ENCODE data around the gene LHFPL6. TPM values are rescaled to one million over a fixed set of nuclear protein-coding genes. Genes with fewer than 3 reads are reported as not detected.
A peak's percentile ranks its signal among the peaks of the same experiment; 100 is the strongest.

Gene LHFPL6
- total RNA-seq, 1 donor from 2014 or later: 174 TPM

GRCh38 chr13:39559847-39560246 lies 43.1 kb downstream of the LHFPL6 start:
- Mint-ChIP-seq H3K27me3 (ENCODE audit: unreplicated experiment) (no peaks in the 10 kb centered on the region), H3K4me3 (ENCODE audit: unreplicated experiment) (no peak overlapping the region), H3K27ac (ENCODE audit: unreplicated experiment) (no peak overlapping the region), H3K9me3 (ENCODE audit: unreplicated experiment) (no peaks in the 10 kb centered on the region), H3K36me3 (ENCODE audit: unreplicated experiment) (peaks cover 12% of the 10 kb centered on the region), H3K4me1 (ENCODE audit: unreplicated experiment) (peaks cover 34% of the 10 kb centered on the region)
- TF ChIP-seq, protein P1, sequence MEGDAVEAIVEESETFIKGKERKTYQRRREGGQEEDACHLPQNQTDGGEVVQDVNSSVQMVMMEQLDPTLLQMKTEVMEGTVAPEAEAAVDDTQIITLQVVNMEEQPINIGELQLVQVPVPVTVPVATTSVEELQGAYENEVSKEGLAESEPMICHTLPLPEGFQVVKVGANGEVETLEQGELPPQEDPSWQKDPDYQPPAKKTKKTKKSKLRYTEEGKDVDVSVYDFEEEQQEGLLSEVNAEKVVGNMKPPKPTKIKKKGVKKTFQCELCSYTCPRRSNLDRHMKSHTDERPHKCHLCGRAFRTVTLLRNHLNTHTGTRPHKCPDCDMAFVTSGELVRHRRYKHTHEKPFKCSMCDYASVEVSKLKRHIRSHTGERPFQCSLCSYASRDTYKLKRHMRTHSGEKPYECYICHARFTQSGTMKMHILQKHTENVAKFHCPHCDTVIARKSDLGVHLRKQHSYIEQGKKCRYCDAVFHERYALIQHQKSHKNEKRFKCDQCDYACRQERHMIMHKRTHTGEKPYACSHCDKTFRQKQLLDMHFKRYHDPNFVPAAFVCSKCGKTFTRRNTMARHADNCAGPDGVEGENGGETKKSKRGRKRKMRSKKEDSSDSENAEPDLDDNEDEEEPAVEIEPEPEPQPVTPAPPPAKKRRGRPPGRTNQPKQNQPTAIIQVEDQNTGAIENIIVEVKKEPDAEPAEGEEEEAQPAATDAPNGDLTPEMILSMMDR (IDR thresholded peaks at IDR 0.05): no peak
- no peak for DNase-seq (ENCODE audit: extremely low spot score, unreplicated experiment)

- peaks cover 21% of the 10 kb centered on the region for H3K4me1 Mint-ChIP-seq (ENCODE audit: unreplicated experiment)
- no peak overlapping the region for H3K4me3 Mint-ChIP-seq (ENCODE audit: unreplicated experiment)
- no peak overlapping the region for H3K27ac Mint-ChIP-seq (ENCODE audit: unreplicated experiment)
- peaks cover 16% of the 10 kb centered on the region for H3K36me3 Mint-ChIP-seq (ENCODE audit: unreplicated experiment)
- no peaks in the 10 kb centered on the region for H3K9me3 Mint-ChIP-seq (ENCODE audit: unreplicated experiment)
- no peaks in the 10 kb centered on the region for H3K27me3 Mint-ChIP-seq (ENCODE audit: unreplicated experiment)
- no peak for DNase-seq (ENCODE audit: extremely low spot score, unreplicated experiment)
- TF ChIP-seq, protein P1 (IDR thresholded peaks at IDR 0.05): no peak
Observed at GRCh38 chr13:39557285-39557955, 45.6 kb downstream of the LHFPL6 start.

GRCh38 chr13:39556866-39557265 lies 46.1 kb downstream of the LHFPL6 start:
- Mint-ChIP-seq H3K36me3 (ENCODE audit: unreplicated experiment) (peaks cover 19% of the 10 kb centered on the region), H3K4me3 (ENCODE audit: unreplicated experiment) (no peak overlapping the region), H3K27me3 (ENCODE audit: unreplicated experiment) (no peaks in the 10 kb centered on the region), H3K4me1 (ENCODE audit: unreplicated experiment) (peaks cover 20% of the 10 kb centered on the region), H3K27ac (ENCODE audit: unreplicated experiment) (no peak overlapping the region), H3K9me3 (ENCODE audit: unreplicated experiment) (no peaks in the 10 kb centered on the region)
- DNase-seq (ENCODE audit: extremely low spot score, unreplicated experiment): no peak
- TF ChIP-seq, protein P1 (IDR thresholded peaks at IDR 0.05): no peak

- Mint-ChIP-seq H3K4me1 (ENCODE audit: unreplicated experiment) (peaks cover 11% of the 10 kb centered on the region), H3K36me3 (ENCODE audit: unreplicated experiment) (peaks cover 19% of the 10 kb centered on the region), H3K9me3 (ENCODE audit: unreplicated experiment) (no peaks in the 10 kb centered on the region), H3K27me3 (ENCODE audit: unreplicated experiment) (no peaks in the 10 kb centered on the region), H3K27ac (ENCODE audit: unreplicated experiment) (peak overlapping the region; percentile 4), H3K4me3 (ENCODE audit: unreplicated experiment) (no peak overlapping the region)
- DNase-seq (ENCODE audit: extremely low spot score, unreplicated experiment): no peak
- TF ChIP-seq, protein P1 (IDR thresholded peaks at IDR 0.05): no peak
Observed at GRCh38 chr13:39554371-39554770, 48.6 kb downstream of the LHFPL6 start.

- TF ChIP-seq, protein P1 (IDR thresholded peaks at IDR 0.05): no peak
- H3K27ac Mint-ChIP-seq (ENCODE audit: unreplicated experiment): no peak overlapping the region
- no peak overlapping the region for H3K4me3 Mint-ChIP-seq (ENCODE audit: unreplicated experiment)
- H3K36me3 Mint-ChIP-seq (ENCODE audit: unreplicated experiment): peaks cover 17% of the 10 kb centered on the region
- no peaks in the 10 kb centered on the region for H3K9me3 Mint-ChIP-seq (ENCODE audit: unreplicated experiment)
- no peaks in the 10 kb centered on the region for H3K27me3 Mint-ChIP-seq (ENCODE audit: unreplicated experiment)
- H3K4me1 Mint-ChIP-seq (ENCODE audit: unreplicated experiment): peaks cover 10% of the 10 kb centered on the region
- no peak for DNase-seq (ENCODE audit: extremely low spot score, unreplicated experiment)
Observed at GRCh38 chr13:39552246-39552645, 50.7 kb downstream of the LHFPL6 start.

All from osteocyte (in vitro differentiated cells).